ENCODE measurements around the gene MORF4L2. TPM values are rescaled to one million over a fixed set of nuclear protein-coding genes. Genes with fewer than 3 reads are reported as not detected.
"Not testable (repeated sequence)": the region's sequence is repeated elsewhere in the genome, so short reads cannot be mapped to it uniquely, and the experiment has no call there.

Gene MORF4L2
- total RNA-seq, 2 donors from 2014 or later, result 154 to 171 TPM

GRCh38 chrX:103638479-103639346, 47.8 kb downstream of the MORF4L2 start:
- H3K27ac Mint-ChIP-seq; ATAC-seq (replicated peaks in 1 of 2); H3K4me3 Mint-ChIP-seq; H3K4me1 Mint-ChIP-seq (ENCODE audit: low read depth); H3K36me3 Mint-ChIP-seq (ENCODE audit: insufficient read depth in 2 of 2); DNase-seq; H3K9me3 Mint-ChIP-seq: not testable (repeated sequence)
- H3K27me3 Mint-ChIP-seq (ENCODE audit: low read depth), result peaks cover 12% of the 10 kb centered on the region

GRCh38 chrX:103637604-103638338, 48.7 kb downstream of the MORF4L2 start:
- Mint-ChIP-seq H3K36me3 (ENCODE audit: insufficient read depth in 2 of 2) (no peaks in the 10 kb centered on the region), H3K27ac (no peak overlapping the region), H3K4me1 (ENCODE audit: low read depth) (no peaks in the 10 kb centered on the region), H3K9me3 (no peaks in the 10 kb centered on the region), H3K4me3 (no peak overlapping the region), H3K27me3 (ENCODE audit: low read depth) (peaks cover 12% of the 10 kb centered on the region)
- no peak for DNase-seq
- ATAC-seq (replicated peaks in 1 of 2), result peak in 1 of 2 donors; percentile 36

GRCh38 chrX:103635436-103635835, 51.1 kb downstream of the MORF4L2 start:
- Mint-ChIP-seq H3K4me3 (no peak overlapping the region), H3K36me3 (ENCODE audit: insufficient read depth in 2 of 2) (no peaks in the 10 kb centered on the region), H3K27me3 (ENCODE audit: low read depth) (no peaks in the 10 kb centered on the region), H3K27ac (no peak overlapping the region), H3K4me1 (ENCODE audit: low read depth) (no peaks in the 10 kb centered on the region), H3K9me3 (no peaks in the 10 kb centered on the region)
- ATAC-seq (replicated peaks in 1 of 2) (no peak), DNase-seq (no peak)

GRCh38 chrX:103631145-103631544, 55.4 kb downstream of the MORF4L2 start:
- peaks cover 14% of the 10 kb centered on the region for H3K27me3 Mint-ChIP-seq (ENCODE audit: low read depth)
- no peak overlapping the region for H3K4me3 Mint-ChIP-seq
- peaks cover 7% of the 10 kb centered on the region for H3K4me1 Mint-ChIP-seq (ENCODE audit: low read depth)
- DNase-seq (no peak), ATAC-seq (replicated peaks in 1 of 2) (no peak)
- H3K36me3 Mint-ChIP-seq (ENCODE audit: insufficient read depth in 2 of 2), result no peaks in the 10 kb centered on the region
- no peaks in the 10 kb centered on the region for H3K9me3 Mint-ChIP-seq
- H3K27ac Mint-ChIP-seq, result no peak overlapping the region

GRCh38 chrX:103630171-103630511, 56.4 kb downstream of the MORF4L2 start:
- DNase-seq (no peak), ATAC-seq (replicated peaks in 1 of 2) (no peak)
- Mint-ChIP-seq H3K27ac (no peak overlapping the region), H3K27me3 (ENCODE audit: low read depth) (peaks cover 14% of the 10 kb centered on the region), H3K9me3 (no peaks in the 10 kb centered on the region), H3K4me1 (ENCODE audit: low read depth) (peaks cover 7% of the 10 kb centered on the region), H3K4me3 (peak overlapping the region; percentile 90 to 92), H3K36me3 (ENCODE audit: insufficient read depth in 2 of 2) (no peaks in the 10 kb centered on the region)

- Mint-ChIP-seq H3K27ac (peak overlapping the region; percentile 78), H3K36me3 (ENCODE audit: insufficient read depth in 2 of 2) (no peaks in the 10 kb centered on the region), H3K27me3 (ENCODE audit: low read depth) (peaks cover 14% of the 10 kb centered on the region), H3K4me3 (peak overlapping the region; percentile 90 to 92), H3K4me1 (ENCODE audit: low read depth) (peaks cover 7% of the 10 kb centered on the region), H3K9me3 (no peaks in the 10 kb centered on the region)
- DNase-seq, result peak; percentile 11 to 21
- ATAC-seq (replicated peaks in 1 of 2), result peak; percentile 61 to 75
Observed at GRCh38 chrX:103629318-103630170, 57.0 kb downstream of the MORF4L2 start.

- peak within 1 kb of the TSS; percentile 78 for H3K27ac Mint-ChIP-seq
- DNase-seq (peak; percentile 39 to 46), ATAC-seq (replicated peaks in 1 of 2) (peak; percentile 75 to 80)
- H3K4me3 Mint-ChIP-seq, result peak within 1 kb of the TSS; percentile 90 to 92
- H3K36me3 Mint-ChIP-seq (ENCODE audit: insufficient read depth in 2 of 2), result no peaks in the 10 kb centered on the region
- H3K27me3 Mint-ChIP-seq (ENCODE audit: low read depth), result peaks cover 14% of the 10 kb centered on the region
- no peaks in the 10 kb centered on the region for H3K9me3 Mint-ChIP-seq
- H3K4me1 Mint-ChIP-seq (ENCODE audit: low read depth), result peaks cover 7% of the 10 kb centered on the region
Observed at GRCh38 chrX:103628386-103629317, 57.8 kb downstream of the MORF4L2 start, which contains the start of gene TCEAL1. TCEAL1 (plus strand) TSS chrX:103628975; CDS start chrX:103629917, 942 bp downstream.

- DNase-seq (no peak), ATAC-seq (replicated peaks in 1 of 2) (no peak)
- Mint-ChIP-seq H3K4me1 (ENCODE audit: low read depth) (peaks cover 7% of the 10 kb centered on the region), H3K36me3 (ENCODE audit: insufficient read depth in 2 of 2) (no peaks in the 10 kb centered on the region), H3K27ac (peak overlapping the region; percentile 17), H3K27me3 (ENCODE audit: low read depth) (peaks cover 14% of the 10 kb centered on the region), H3K9me3 (no peaks in the 10 kb centered on the region), H3K4me3 (peak overlapping the region in 1 of 2 donors; percentile 48)
Observed at GRCh38 chrX:103626855-103627254, 59.6 kb downstream of the MORF4L2 start.

Other genes with a start within 250 kb of the MORF4L2 start
- gene RAB40A, start 167.2 kb downstream of the MORF4L2 start, total RNA-seq, result under 1 TPM; 0.21 to 0.36 TPM
- gene TCEAL4, start 101.2 kb downstream of the MORF4L2 start, total RNA-seq, result 10 to 100 TPM; 12.9 to 17.7 TPM
- gene TCEAL3, start 78.7 kb downstream of the MORF4L2 start, total RNA-seq, result 1 to 10 TPM; 5.9 to 6.5 TPM
- gene TCEAL1, start 57.7 kb downstream of the MORF4L2 start, total RNA-seq, result 1 to 10 TPM; 6.1 to 8.7 TPM
- gene TMEM31, start 24.2 kb upstream of the MORF4L2 start, total RNA-seq, result under 1 TPM in 1 of 2 donors, not detected in 1; 0.46 TPM
- not detected for gene PLP1, start 90.1 kb upstream of the MORF4L2 start, total RNA-seq
- under 1 TPM; 0.88 to 0.96 TPM for gene RAB9B, start 145.6 kb upstream of the MORF4L2 start, total RNA-seq